IMR-90 (cell line): ENCODE measurements around the gene C2CD4D.

ENCODE experiments used
- BHLHE40 ChIP-seq: fragments of 150-350 bp; IDR thresholded peaks from 2 replicates; pipeline ENCODE4 v1.6.1; 2016; ENCODE audit warnings: mild to moderate bottlenecking, low read depth, low read length
- CHD1 ChIP-seq: IDR thresholded peaks from 2 replicates; pipeline ENCODE4 v1.6.1; 2012; ENCODE audit warnings: low read depth, low read length, improper control_type of control experiment
- CTCF ChIP-seq: conservative IDR thresholded peaks from 2 replicates; pipeline ENCODE4 v1.5.1; 2012; ENCODE audit warnings: mild to moderate bottlenecking, low read depth, low read length, improper control_type of control experiment
- MAZ ChIP-seq: IDR thresholded peaks from 2 replicates; pipeline ENCODE4 v1.6.1; 2012; ENCODE audit warnings: low read depth, mild to moderate bottlenecking, low read length, improper control_type of control experiment, moderate library complexity, borderline replicate concordance
- NFE2L2 ChIP-seq: fragments of 150-350 bp; IDR thresholded peaks from 2 replicates; pipeline ENCODE4 v1.6.1; 2016; ENCODE audit warnings: low read depth, mild to moderate bottlenecking, low read length
- POLR2A ChIP-seq: IDR thresholded peaks from 2 replicates; pipeline ENCODE4 v1.6.1; 2012; ENCODE audit warnings: mild to moderate bottlenecking, low read depth, low read length
- RCOR1 ChIP-seq: IDR thresholded peaks from 2 replicates; pipeline ENCODE4 v1.6.1; 2012; ENCODE audit warnings: mild to moderate bottlenecking, low read length, improper control_type of control experiment; ENCODE audit not compliant: insufficient replicate concordance
- RFX5 ChIP-seq: IDR thresholded peaks from 2 replicates; pipeline ENCODE4 v1.8.0; 2012; ENCODE audit warnings: low read depth, mild to moderate bottlenecking, low read length, moderate library complexity
- SMC3 ChIP-seq: fragments of 150-350 bp; IDR thresholded peaks from 2 replicates; pipeline ENCODE4 v1.6.1; 2016; ENCODE audit warnings: low read depth, mild to moderate bottlenecking, antibody characterized with exemption, low read length, moderate library complexity

- no peak for TF ChIP-seq CTCF
- TF ChIP-seq CHD1: no peak
- TF ChIP-seq SMC3: no peak
- no peak for TF ChIP-seq NFE2L2
- TF ChIP-seq POLR2A: no peak
- no peak for TF ChIP-seq MAZ
- TF ChIP-seq BHLHE40: no peak
- no peak for TF ChIP-seq RCOR1
- no peak for TF ChIP-seq RFX5
Measured at GRCh38 chr1:151809290-151809984, 30.2 kb downstream of the C2CD4D start.
